HepG2 (cell line): ENCODE data around the gene MAN2A1.

Source experiments
- ATF3 ChIP-seq: sonication (generic); formaldehyde crosslinking; IDR thresholded peaks from 2 replicates; pipeline ENCODE4 v1.4.0; 2020; ENCODE audit warnings: missing genetic modification reagents
- CTCF ChIP-seq: sonication (generic); formaldehyde crosslinking; IDR thresholded peaks from 2 replicates; pipeline ENCODE4 v1.5.0; 2020; ENCODE audit warnings: mild to moderate bottlenecking, missing genetic modification reagents, moderate library complexity
- STAT5B ChIP-seq: sonication (generic); formaldehyde crosslinking; IDR thresholded peaks from 2 replicates; pipeline ENCODE4 v1.4.0; 2020; ENCODE audit warnings: missing genetic modification reagents
- UBTF ChIP-seq: sonication (generic); formaldehyde crosslinking; IDR thresholded peaks from 2 replicates; pipeline ENCODE4 v1.4.0; 2020; ENCODE audit warnings: mild to moderate bottlenecking, missing genetic modification reagents
- ZNF281 ChIP-seq: sonication (generic); formaldehyde crosslinking; IDR thresholded peaks from 2 replicates; pipeline ENCODE4 v1.4.0; 2020; ENCODE audit warnings: missing genetic modification reagents, borderline replicate concordance
- ZNF44 ChIP-seq: sonication (generic); formaldehyde crosslinking; IDR thresholded peaks from 2 replicates; pipeline ENCODE4 v1.5.1; 2020; ENCODE audit warnings: mild to moderate bottlenecking, missing genetic modification reagents
- ZNF782 ChIP-seq: sonication (generic); formaldehyde crosslinking; IDR thresholded peaks from 2 replicates; pipeline ENCODE4 v1.4.0; 2020; ENCODE audit warnings: missing genetic modification reagents, mild to moderate bottlenecking, borderline replicate concordance

GRCh38 chr5:109877670-109878045 lies 187.9 kb downstream of the MAN2A1 start:
- TF ChIP-seq STAT5B (CRISPR knock-in tag) (no peak), ZNF782 (CRISPR knock-in tag) (no peak), CTCF (CRISPR knock-in tag) (no peak), ZNF281 (CRISPR knock-in tag) (no peak), ATF3 (CRISPR knock-in tag) (no peak), ZNF44 (CRISPR knock-in tag) (no peak), UBTF (CRISPR knock-in tag) (no peak)
